Panc1 (cell line): ENCODE results near the gene LINGO3. TPM values are rescaled to one million over a fixed set of nuclear protein-coding genes. Genes with fewer than 3 reads are reported as not detected.

Experiments used
- ATAC-seq: fragments of 200-7000 bp; cut with Tn5 transposase; 2 replicates; pipeline ENCODE4 v1.9.1; 2020; ENCODE audit warnings: mild to moderate bottlenecking, moderate library complexity
- BruUV-seq: library from RNA; stranded (reverse); fragments of 400-500 nt; replicated peaks from 2 replicates; lab custom pipeline; 2021; lab: Mats Ljungman, UMichigan
- CTCF ChIA-PET: fragments of 300-600 bp; sonication (Branson Sonifier 250); formaldehyde crosslinking; loops from one replicate; lab custom pipeline; 2022; ENCODE audit warnings: antibody characterized with exemption; lab: Charles Lee
- POLR2A ChIA-PET: fragments of 300-600 bp; sonication (Branson Sonifier 250); formaldehyde crosslinking; loops from one replicate; lab custom pipeline; 2022; ENCODE audit warnings: antibody characterized with exemption; lab: Charles Lee
- DNase-seq: peaks from one replicate; pipeline ENCODE4 v3.0.0-alpha.2; 2010; ENCODE audit warnings: low read depth, low spot score
- H3K27ac ChIP-seq: 2 replicates; pipeline ENCODE4 v1.5.1; 2011; ENCODE audit warnings: mild to moderate bottlenecking, low read length, inconsistent platforms
- H3K27me3 ChIP-seq: fragments of 200-500 bp; sonication (Bioruptor generic); 2 replicates; pipeline ENCODE4 v1.6.0; 2014; ENCODE audit warnings: low read length, inconsistent platforms; ENCODE audit not compliant: control insufficient read depth, insufficient read depth
- H3K36me3 ChIP-seq: fragments of 200-500 bp; sonication (Bioruptor generic); 2 replicates; pipeline ENCODE4 v1.5.1; 2014; ENCODE audit warnings: inconsistent platforms, mild to moderate bottlenecking, low read length, moderate library complexity; ENCODE audit not compliant: control insufficient read depth, insufficient read depth
- H3K4me1 ChIP-seq: 2 replicates; pipeline ENCODE4 v1.5.1; 2011; ENCODE audit warnings: inconsistent platforms, mild to moderate bottlenecking, low read length, moderate library complexity; ENCODE audit not compliant: control insufficient read depth, insufficient read depth
- H3K4me3 ChIP-seq, 2 experiments: 2 replicates each; pipeline ENCODE4 v1.5.1; 2011 to 2012; ENCODE audit warnings: low read depth in 2 of 2, low read length in 2 of 2, mild to moderate bottlenecking in 2 of 2, inconsistent platforms in 1 of 2, moderate library complexity in 1 of 2
- H3K9me3 ChIP-seq: fragments of 200-500 bp; sonication (Bioruptor generic); 2 replicates; pipeline ENCODE4 v1.5.1; 2014; ENCODE audit warnings: low read depth, mild to moderate bottlenecking, inconsistent platforms, low read length, moderate library complexity; ENCODE audit not compliant: control insufficient read depth, insufficient read depth
- CTCF ChIP-seq: fragments of 450-650 bp; IDR thresholded peaks from 2 replicates; pipeline ENCODE4 v1.5.1; 2017; ENCODE audit warnings: mild to moderate bottlenecking
- POLR2AphosphoS5 ChIP-seq: IDR thresholded peaks from 2 replicates; pipeline ENCODE4 v1.6.1; 2012; ENCODE audit warnings: mild to moderate bottlenecking, low read depth, low read length, moderate library complexity
- REST ChIP-seq, 2 experiments: IDR thresholded peaks; 2 replicates each; pipeline ENCODE4 v1.6.1; 2011 to 2012; ENCODE audit warnings: low read depth in 2 of 2, control low read depth in 1 of 2, low read length in 1 of 2, mild to moderate bottlenecking in 1 of 2, moderate library complexity in 1 of 2; ENCODE audit not compliant: insufficient read depth in 1 of 2
- SIN3A ChIP-seq: IDR thresholded peaks from 2 replicates; pipeline ENCODE4 v1.6.1; 2012; ENCODE audit warnings: low read depth, mild to moderate bottlenecking, low read length, moderate library complexity, borderline replicate concordance; ENCODE audit not compliant: insufficient read depth
- TCF7L2 ChIP-seq: IDR thresholded peaks from 2 replicates; pipeline ENCODE4 v1.6.1; 2011; ENCODE audit warnings: mild to moderate bottlenecking, low read depth, low read length, inconsistent platforms
- in situ Hi-C: cut with HindIII; loops from 2 replicates; pipeline ENCODE4 v1.10.0; 2016; ENCODE audit warnings: low sequenced_read_pairs, low pct_unique_long_range_greater_than_20kb
- intact Hi-C: fragments of 100-400 bp; cut with micrococcal nuclease; formaldehyde crosslinking; loops from one replicate; pipeline ENCODE4 v1.10.0; 2022; ENCODE audit not compliant: unreplicated experiment
- total RNA-seq: library from RNA; stranded (reverse); gene quantifications from one replicate; pipeline ENCODE4 v1.2.1, GENCODE V29; 2021; ENCODE audit not compliant: unreplicated experiment

Gene LINGO3
- total RNA-seq, 1 experiment from 2014 or later, result 0.13 TPM

- BruUV-seq, result no TSS peak
- CTCF ChIA-PET, result no interaction called here
- POLR2A ChIA-PET, result no interaction called here
- intact Hi-C loops, result no loop called here
- Histone ChIP-seq H3K36me3 (peaks cover 3% of the 10 kb centered on the region; the same call in 1 of the 2 replicates), H3K4me1 (peaks cover 11% of the 10 kb centered on the region), H3K27me3 (no peaks in the 10 kb centered on the region), H3K4me3 (no peak overlapping the region), H3K27ac (no peak overlapping the region), H3K9me3 (no peaks in the 10 kb centered on the region)
- DNase-seq, result no peak
- TF ChIP-seq POLR2AphosphoS5 (no peak), CTCF (no peak), TCF7L2 (no peak)
- no peak for ATAC-seq
- in situ Hi-C loops, result no loop called here
Observed at GRCh38 chr19:2332341-2333026, 24.5 kb upstream of the LINGO3 start.

GRCh38 chr19:2331601-2332246 is 23.8 kb upstream of the LINGO3 start:
- BruUV-seq, result no TSS peak
- Histone ChIP-seq H3K27me3 (no peaks in the 10 kb centered on the region), H3K27ac (no peak overlapping the region), H3K4me1 (peaks cover 14% of the 10 kb centered on the region), H3K4me3 (no peak overlapping the region), H3K36me3 (peaks cover 3% of the 10 kb centered on the region; the same call in 1 of the 2 replicates), H3K9me3 (no peaks in the 10 kb centered on the region)
- in situ Hi-C loops, result no loop called here
- DNase-seq (no peak), ATAC-seq (no peak)
- TF ChIP-seq SIN3A (no peak), TCF7L2 (no peak), CTCF (no peak), REST (IDR thresholded peaks at IDR 0.05; ENCODE audit: insufficient read depth in 1 of 2, low read depth in 2 of 2, low read length in 1 of 2) (no peak), POLR2AphosphoS5 (no peak)
- CTCF ChIA-PET, result no interaction called here
- intact Hi-C loops, result no loop called here
- POLR2A ChIA-PET, result no interaction called here
